HG02884 (cell line): Measurements from ENCODE around the gene SPEG.

Experiments used
- ATAC-seq: cut with Tn5 transposase; IDR thresholded peaks from one replicate; pipeline ENCODE4 v1.9.1; 2021; ENCODE audit warnings: mild to moderate bottlenecking, moderate library complexity; ENCODE audit not compliant: unreplicated experiment

SPEG gene

GRCh38 chr2:219542931-219543595 is 108.4 kb downstream of the SPEG start:
- ATAC-seq, result peak; percentile 33

- ATAC-seq, result peak; percentile 64
These were observed 109.1 kb downstream of the SPEG start, which contains the start of the genes CHPF and TMEM198 for GRCh38 chr2:219543596-219544358. CHPF (minus strand) TSS chr2:219543809; CDS start chr2:219543538, 271 bp downstream. TMEM198 (plus strand) TSS chr2:219544028; CDS start chr2:219544728, 700 bp downstream.

DNA sequence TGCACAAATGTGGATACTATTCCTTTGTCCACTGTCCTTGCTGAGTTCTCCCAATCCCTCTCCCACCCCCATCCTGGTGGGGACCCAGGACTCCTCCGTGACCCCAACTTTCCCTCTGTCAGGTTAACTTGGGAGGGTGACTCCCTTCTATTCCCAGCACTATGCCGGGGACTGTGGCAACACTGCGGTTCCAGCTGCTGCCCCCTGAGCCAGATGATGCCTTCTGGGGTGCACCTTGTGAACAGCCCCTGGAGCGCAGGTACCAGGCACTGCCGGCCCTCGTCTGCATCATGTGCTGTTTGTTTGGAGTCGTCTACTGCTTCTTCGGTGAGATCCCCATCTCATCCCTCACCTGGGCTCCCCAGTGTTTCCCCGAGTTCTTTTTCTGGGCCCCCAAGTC is 109.9 kb downstream of the SPEG start:
- ATAC-seq, result no peak

GRCh38 chr2:219545295-219545942 is 110.8 kb downstream of the SPEG start:
- ATAC-seq, result no peak

GRCh38 chr2:219545943-219546352 is 111.3 kb downstream of the SPEG start:
- no peak for ATAC-seq

GRCh38 chr2:219547621-219548020 is 113.0 kb downstream of the SPEG start:
- ATAC-seq, result no peak
